NCI-H2081 treated with DMSO at 0.1 percent for 48 hours (cell line): ENCODE results near the gene KLKB1.

ENCODE experiments used
- DNase-seq: peaks from one replicate; lab custom pipeline; 2025; lab: John Stamatoyannopoulos, UW

KLKB1 gene

DNA sequence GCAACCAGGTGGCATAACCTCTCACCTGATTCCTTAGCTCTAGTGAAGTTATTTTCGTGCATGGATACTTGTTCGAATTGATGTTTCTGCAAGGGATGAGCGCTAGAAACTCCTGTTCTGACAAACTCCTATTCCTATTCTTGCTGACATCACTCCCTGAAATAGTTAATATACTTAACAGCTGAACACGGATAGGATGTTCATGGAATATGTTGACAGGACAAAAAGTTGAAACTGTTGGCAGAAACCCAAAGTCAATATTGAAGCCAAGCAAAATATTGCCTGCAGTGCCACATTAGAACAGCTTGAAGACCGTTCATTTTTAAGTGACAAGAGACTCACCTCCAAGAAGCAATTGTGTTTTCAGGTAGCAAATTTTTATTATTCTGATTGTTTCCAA, at the start of gene KLKB1:
TSS of gene KLKB1 (plus strand) at position 287 of the 400 bp plus-strand sequence. CDS start 689 bp downstream, outside the sequence.
- DNase-seq: no peak

DNA sequence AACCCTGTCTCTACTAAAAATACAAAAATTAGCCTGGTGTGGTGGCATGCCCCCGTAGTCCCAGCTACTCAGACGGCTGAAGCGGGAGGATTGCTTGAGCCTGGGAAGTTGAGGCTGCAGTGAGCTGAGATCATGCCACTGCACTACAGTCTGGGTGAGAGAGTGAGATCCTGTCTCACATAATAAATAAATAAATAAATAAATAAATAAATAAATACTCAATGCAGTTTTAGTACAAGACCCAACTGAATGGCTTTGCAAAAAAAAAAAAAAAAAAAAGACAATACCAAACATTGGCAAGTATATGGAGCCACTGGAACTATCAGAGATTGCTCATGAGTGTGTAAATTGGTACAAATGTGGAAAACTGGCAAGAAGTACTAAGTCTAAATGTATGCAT, 39.2 kb upstream of the KLKB1 start:
- DNase-seq: no peak

DNA sequence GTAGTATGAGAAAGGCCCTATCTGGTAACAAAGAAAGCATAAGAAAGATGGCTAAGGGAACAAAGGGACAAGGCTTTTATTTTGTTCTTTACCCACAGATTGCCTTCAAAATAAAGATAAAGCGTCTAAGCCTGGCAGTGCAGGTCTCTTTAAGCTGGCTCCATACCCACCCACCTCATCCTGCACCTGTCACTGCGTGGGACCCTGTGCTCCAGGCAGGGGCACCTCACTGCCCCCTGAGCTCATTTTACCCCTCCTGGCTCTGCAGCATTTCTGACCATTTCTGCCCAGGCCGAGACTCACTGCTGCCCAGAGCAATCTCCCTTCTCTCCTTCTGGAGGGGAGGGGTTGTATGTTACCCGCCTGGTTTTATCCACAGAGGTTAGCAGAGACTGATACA, 37.7 kb upstream of the KLKB1 start:
- no peak for DNase-seq

DNA sequence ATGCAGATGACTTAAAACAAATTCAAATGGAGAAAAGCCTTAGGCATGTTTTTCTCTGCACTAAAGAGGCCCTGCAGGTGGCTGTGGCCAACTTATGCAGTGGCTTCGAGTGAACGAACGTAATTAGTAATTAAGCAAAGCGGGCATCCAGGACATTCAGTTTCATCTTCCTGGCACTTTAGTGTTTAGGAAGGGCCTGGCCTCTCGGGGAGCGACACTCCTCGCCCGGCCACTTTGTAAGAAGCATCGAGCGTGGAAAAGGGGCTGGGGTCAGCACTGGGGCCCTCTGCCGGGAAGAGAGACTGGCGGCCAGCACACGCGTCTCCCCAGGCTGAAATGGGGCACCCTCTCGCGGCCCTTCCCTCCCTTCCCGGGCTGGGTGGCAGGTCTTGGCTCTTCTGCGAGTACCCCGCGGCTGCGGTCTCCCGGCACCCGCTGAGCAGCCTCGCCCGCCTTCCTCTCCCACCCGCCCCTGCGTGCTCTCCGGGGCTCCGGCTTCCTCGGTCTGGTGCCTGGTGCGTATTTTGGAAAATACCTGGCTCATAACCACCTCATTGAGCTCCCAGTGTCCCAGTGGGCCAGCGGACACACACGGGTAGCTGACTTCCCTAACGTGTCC, 36.6 kb upstream of the KLKB1 start:
- DNase-seq: no peak

DNA sequence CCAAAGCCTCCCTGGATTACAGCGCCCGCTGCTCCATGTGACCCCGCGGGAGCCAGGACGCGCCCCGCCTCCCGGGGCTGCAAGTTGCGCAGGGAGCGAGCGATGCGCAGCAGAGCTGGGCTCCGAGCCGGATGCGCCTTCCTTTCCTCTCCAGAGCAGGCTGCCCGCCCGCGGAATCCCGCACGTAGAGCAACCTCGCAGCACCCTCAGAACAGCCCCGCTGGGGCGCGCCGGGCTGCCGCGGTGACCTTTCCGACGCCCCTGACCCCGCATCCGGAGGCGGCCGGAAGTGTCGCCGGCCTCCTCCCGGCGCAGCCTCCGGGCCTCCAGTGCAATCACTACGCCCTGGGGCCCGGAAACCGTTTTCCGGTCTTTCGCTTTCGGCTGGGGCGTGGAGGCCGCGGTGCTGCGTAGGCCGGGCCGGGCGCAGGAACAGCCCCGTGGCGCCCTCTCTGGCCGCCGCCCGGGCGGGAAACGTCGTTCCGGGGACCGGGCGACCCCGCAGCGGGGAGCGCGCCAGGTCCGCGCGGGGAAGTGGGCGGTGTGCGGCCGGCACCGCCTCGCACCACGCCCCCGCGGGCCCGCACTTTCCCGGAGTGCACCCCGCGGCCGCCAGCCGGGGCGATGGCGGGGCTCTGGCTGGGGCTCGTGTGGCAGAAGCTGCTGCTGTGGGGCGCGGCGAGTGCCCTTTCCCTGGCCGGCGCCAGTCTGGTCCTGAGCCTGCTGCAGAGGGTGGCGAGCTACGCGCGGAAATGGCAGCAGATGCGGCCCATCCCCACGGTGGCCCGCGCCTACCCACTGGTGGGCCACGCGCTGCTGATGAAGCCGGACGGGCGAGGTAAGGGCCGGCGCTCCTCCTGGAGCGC, 35.9 kb upstream of the KLKB1 start, which contains the start of gene CYP4V2:
TSS of gene CYP4V2 (plus strand) at position 368 of the 866 bp plus-strand sequence. CDS start at position 625, 257 bp downstream.
- DNase-seq: no peak

DNA sequence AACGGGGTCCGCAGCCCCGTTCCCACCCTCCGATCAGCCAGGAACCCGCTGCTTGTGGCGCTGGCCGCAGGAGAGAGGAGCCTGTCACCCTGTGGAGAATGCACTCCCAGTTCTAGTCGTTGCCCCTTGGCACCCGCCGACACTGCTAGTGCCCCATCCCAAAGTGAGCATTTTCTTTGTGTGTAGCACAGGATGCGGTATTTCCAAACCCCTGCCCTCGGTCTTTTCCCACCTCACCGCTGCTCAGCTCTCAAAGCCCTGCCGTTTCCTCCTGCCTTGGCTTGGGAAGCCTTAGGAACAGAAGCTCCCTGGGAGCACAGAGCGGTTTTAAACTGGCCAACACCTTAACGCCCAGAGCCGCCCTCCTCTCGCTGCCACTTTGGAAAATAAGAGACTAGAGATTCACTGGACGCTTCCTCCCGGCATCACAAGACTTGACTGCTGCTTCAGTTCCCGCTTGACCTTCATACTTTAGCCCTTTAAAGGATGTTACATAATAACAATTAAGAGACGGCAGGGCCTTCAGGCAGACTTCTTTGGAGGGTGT, 35.2 kb upstream of the KLKB1 start:
- DNase-seq: no peak

DNA sequence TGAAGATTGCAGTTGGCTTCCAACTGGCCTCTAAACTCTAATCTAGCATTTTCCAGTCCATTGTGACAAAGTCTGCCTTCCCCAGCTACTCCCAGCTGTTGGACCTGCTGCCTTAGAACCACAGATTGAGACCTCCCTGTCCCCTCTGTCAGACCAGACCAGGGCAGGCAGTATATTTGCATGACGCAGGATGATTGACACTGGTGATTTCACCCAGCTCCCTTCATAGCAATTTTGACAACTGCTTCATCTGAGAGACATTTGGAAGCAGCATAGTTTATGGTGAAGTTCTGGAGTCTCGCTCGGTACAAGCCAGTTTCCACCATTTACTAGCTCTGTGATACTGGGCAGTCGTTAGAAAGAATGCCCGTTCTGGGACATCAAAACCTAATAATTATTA, 33.5 kb upstream of the KLKB1 start:
- DNase-seq: no peak

DNA sequence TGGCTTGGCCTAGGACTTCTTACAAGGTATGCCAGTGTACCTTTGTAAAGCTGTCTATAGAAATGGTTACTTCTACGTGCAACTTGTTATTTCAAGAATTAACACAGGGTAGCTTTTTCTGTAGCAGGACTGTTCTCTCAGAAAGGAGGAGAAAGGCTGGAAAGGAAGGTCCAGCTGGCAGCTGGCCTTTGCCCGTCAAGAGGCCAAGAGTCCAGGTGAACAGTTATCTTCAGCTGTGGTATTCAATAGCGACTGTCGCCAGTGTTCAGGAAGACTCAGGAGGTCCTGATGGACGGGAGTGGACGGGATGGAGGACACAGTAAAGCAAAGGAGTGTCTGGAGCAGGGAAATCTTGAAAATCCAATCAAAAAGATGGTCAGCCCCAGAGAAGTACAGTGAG, 31.2 kb upstream of the KLKB1 start:
- DNase-seq: no peak

DNA sequence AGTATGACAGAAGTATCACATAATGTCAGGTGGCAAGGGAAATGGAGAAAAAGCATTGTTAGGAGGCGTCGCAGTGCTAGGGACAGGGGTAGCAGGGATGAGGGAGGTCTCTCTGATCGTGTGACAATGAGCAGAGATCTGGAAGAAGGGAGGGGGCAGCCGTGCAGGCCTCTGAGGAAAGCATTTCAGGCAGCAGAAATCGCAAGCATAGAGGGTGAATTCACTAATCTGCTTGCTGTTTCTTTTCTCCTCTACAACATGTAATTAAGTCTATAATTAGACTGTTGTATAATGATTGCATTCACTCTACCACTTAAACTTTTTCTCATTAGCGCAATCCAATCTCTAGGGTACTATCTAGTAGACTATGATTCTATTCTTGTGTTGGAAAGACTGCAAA, 26.8 kb upstream of the KLKB1 start:
- DNase-seq: no peak

DNA sequence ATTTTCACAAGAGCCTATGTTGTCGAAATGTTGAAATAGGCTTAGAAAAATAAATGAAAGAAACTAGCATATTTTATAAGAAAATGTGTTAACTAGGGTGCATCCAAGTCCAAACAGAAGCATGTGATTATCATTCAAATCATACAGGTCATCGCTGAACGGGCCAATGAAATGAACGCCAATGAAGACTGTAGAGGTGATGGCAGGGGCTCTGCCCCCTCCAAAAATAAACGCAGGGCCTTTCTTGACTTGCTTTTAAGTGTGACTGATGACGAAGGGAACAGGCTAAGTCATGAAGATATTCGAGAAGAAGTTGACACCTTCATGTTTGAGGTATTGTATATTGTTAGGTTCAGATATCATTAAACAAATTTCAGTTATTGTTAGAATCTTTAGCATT, 26.3 kb upstream of the KLKB1 start:
- DNase-seq: no peak

DNA sequence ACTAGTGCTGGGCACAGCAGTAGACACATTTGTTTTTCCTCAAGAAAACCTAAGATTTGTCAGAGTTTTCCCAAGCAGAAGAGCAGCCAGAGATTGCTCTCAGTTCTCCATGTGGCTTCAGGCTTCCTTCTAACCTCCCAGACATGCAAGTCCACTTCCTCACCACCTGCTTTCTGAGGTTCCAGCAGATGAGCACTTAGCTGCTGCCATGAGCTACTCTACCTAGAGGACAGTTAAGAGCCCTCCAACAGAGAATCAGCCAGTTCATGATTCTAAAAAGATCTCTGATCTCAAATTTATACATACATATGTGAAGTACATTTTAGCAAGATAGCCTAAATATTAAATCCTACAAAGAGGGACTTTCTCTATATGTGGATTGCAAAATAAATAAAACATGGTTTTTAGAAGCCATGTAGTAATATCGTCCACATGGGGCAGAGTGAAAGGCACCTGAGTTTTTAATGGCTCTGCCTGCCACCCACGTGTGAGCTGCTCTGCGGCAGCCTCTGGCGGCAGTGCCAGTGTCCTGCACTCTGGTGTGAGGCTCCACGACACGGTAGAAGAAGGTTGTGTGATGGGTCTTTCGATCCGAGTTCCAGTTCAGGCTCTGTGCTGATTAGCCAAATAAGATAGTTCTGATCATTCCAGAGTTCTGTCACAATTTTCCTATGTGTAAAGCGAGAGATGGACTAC, 25.6 kb upstream of the KLKB1 start:
- DNase-seq: no peak

DNA sequence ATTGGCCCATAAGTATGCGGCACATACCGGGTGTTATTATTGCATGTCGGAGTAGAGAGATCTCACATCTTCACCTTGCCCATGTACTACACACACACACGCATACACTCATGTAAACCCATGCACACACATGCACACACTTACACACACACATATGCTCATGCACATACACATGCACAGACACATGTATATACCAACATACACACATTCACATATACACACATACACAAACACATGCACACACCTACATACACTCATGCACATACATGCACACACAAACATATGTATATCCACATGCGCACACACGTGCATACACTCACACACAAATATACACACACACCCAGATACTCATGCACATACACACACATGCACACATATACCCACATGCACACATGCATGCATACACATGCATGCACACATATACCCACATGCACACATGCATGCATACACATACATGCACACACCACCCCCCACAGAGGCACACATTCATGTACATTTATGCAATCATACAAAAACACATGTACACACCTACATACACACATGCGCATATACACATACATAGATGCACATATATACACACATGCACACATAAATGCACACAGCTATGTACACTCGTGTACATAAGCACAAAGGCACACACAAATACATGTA, 24.7 kb upstream of the KLKB1 start:
- DNase-seq: no peak

DNA sequence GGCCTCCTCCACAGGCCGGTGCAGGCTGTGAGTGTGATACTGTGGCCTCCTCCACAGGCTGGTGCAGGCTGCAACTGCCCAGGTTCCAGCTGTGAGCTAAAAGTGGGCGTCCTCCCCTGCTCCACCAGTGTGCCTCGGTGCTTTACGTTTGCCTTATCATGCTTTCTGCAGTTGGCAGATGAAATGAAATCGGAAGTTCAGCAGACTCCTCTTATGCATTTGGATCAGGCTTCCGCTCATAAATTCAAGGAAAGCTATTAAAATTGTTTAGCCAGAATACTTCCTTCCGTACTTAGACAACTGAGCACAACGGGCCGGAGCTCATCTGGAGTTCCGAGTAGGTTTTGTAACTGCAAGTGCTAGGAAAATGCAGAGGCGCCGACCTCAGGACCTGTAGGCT, 23.9 kb upstream of the KLKB1 start:
- no peak for DNase-seq

DNA sequence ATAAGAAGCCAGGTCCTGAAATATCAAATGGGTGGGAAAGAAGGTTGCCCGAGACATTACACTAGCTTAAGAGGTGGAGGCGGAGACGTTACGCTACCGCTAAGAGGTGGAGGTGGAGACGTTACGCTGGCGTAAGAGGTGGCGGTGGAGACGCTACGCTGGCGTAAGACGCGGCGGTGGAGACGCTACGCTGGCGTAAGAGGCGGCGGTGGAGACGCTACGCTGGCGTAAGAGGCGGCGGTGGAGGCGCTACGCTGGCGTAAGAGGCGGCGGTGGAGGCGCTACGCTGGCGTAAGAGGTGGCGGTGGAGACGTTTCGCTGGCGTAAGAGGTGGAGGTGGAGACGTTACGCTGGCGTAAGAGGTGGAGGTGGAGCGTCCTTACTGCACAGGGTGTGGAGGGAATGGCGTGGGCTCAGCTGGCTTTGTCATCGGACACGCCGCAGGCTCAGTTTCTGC, 23.2 kb upstream of the KLKB1 start:
- no peak for DNase-seq

DNA sequence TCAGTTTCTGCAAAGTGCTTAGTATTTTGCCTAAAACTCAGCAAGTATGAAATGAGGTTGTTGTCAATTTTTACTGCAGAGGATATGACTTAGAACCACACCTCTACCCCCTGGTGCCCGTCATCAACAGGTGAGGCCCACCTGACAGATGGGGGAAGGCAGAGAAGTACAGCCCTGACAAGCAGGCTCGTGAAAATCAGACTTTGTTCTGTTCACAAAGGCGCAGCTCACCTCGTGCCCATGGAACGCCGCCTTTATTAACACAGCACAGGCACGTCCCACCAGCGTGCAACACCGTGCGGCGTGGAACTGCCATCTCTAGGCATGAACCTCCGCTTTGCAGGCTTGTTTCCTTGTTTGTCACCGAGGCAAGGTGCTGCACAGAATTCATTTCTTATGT, 22.6 kb upstream of the KLKB1 start:
- DNase-seq: no peak

DNA sequence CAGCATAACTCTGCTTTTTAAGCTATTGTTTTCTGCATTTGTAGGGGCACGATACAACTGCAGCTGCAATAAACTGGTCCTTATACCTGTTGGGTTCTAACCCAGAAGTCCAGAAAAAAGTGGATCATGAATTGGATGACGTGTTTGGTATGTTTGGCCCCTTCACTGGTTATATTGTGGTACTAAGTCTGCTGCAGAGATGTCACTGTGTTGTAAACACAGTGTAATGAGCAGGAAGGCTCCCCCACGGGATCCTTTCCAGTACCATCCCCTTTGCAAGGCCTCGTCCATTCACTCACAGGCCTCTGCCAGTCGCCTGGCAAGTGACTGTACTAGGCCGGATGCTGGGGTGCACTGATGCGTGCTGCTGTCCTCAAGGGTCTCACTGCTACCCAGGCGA, 22.2 kb upstream of the KLKB1 start:
- DNase-seq: no peak

DNA sequence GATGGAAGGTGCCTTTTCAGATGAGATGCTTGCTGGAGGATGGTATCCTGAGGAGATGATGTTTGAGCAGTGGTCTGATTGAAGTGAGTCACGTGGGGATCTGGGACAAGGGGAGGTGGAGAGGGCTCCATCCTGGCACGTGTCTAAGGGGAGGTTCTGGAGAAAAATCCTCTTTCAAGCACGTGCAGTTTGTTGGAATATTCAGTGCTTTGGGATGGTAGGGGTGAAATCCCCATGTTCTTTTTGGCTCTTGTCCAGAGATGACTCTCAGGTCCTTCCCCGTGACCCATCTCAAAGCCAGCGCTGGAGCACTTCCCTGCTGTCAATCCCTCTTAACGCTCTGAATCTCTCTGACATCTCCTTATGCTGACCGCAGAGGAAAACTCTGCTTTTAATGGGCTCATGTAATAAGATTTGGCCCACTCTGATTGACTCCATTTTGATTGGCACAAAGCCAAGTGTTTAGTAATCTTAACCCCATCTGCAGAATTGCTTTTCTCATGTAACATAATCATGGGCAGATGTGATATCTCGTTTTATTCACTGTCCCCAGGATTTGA, 10.8 kb upstream of the KLKB1 start:
- DNase-seq: no peak

DNA sequence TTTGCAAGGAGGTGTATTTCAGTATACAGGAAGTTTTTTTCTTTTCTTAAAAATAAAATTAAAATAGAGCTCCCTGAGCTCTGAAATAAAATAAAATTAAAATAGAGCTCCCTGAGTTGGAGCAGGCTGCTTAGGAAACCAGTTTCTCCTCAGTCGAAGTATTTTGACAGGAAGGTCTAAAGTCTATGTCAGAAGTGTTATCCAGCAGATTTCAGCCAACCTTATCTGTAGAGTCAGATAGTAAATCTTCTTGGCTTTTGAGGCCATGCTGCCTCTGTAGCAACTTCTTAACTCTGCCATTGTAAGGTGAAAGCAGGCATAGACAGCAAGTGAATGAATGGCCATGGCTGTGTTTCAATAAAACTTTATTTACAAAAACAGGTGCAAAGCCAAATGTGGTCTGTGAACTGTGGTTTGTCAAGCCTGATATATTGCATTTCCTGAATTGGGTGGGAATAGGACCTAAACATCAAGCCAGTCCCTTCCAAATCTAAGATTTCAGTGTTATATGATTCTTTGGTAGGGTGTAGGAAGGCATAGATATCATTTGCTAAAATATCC, 9.5 kb upstream of the KLKB1 start:
- DNase-seq: no peak

DNA sequence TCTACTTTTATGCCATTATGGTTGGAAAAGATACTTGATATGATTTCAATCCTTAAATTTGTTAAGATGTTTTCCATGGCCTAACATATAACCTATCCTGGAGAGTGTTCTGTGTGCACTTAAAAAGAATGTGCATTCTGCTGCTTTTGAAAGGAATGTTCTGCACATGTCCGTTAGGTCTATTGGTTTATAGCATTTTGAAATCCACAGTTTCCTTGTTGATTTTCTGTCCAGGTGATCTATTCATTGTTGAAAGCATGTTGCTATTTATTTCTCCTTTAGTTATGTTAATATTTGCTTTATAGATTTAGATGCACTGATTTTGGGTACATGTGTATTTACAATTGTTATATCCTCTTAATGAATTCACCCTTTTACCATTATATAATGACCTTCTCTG, 5.7 kb upstream of the KLKB1 start:
- DNase-seq: no peak

DNA sequence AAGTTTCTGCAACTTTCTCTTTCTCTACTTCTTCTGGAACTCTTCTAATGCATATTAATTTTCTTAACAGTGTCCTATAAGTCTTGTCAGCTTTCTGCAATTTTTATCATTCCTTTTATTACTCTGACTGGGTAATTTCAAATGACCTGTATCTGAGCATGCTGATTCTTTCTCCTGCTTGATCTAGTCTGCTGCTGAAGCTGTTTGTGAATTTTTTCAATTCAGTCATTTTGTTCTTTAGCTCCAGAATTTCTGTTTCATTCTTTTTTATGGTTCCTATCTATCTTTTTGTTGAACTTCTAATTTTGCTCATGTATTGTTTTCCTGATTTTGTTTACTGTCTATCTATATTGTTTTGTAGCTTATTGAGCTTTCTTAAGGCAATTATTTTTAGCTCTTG, 1.5 kb upstream of the KLKB1 start:
- no peak for DNase-seq

DNA sequence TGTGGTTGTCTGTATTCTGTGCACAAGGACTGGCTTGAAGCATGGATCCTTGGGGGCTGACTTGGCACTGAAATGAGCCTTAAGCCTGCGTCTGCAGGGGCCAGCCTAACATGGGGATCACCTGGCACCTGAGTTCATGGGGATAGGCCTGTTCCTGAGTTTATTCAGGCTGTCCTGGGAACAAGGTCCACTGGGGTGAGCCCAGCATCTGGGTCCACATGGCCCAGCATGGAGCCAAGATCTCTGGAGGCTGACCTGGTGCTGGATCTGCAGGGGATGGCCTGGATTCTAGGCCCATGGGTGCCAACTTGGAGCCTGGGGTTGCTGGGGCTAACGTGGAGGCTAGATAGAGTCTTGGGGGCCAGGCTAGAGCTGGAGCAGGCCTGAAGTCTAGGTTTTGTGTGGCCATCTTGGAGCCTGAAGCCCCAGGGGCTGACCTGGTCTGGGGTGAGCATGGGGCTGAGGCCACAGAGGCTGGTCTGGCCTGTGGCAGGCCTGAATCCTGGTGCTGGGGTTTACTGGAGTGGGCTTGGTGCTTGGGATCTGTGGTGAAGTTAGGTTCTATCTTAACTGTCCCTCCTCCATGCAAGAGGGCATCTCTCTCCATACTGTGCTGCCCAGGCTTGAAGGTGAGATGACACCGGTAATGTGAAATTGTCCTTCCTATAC, 652 bp upstream of the KLKB1 start:
- DNase-seq: no peak
